Activated naive CD8-positive, alpha-beta T cell treated with anti-CD3 and anti-CD28 coated beads, Interleukin-2, amount 10 ng/mL, durations not matched to agents 7 days and 5 days (primary cell): ENCODE data around the gene PAX7. TPM values are rescaled to one million over a fixed set of nuclear protein-coding genes. Genes with fewer than 3 reads are reported as not detected.

Source experiments
- ATAC-seq: fragments of 150-1000 bp; cut with Tn5 transposase; one replicate; pipeline ENCODE4 v1.10.0; 2021; ENCODE audit warnings: low read depth, moderate library complexity
- POLR2A ChIA-PET: fragments of 350-600 bp; sonication (Branson Sonifier 250); formaldehyde crosslinking; loops from one replicate; lab custom pipeline; 2021; ENCODE audit warnings: antibody characterized with exemption; lab: Charles Lee
- DNase-seq: peaks from one replicate; pipeline ENCODE4 v3.0.0; 2021
- H3K27ac Mint-ChIP-seq: one replicate; pipeline ENCODE4 v1.8.0; 2022; ENCODE audit warnings: mild to moderate bottlenecking, mixed read lengths
- H3K27me3 Mint-ChIP-seq: one replicate; pipeline ENCODE4 v1.8.0; 2022; ENCODE audit warnings: mild to moderate bottlenecking, moderate library complexity, mixed read lengths
- H3K36me3 Mint-ChIP-seq: one replicate; pipeline ENCODE4 v1.8.0; 2021; ENCODE audit warnings: mild to moderate bottlenecking, mixed read lengths
- H3K4me1 Mint-ChIP-seq: one replicate; pipeline ENCODE4 v1.8.0; 2021; ENCODE audit warnings: mixed read lengths
- H3K4me3 Mint-ChIP-seq: one replicate; pipeline ENCODE4 v1.8.0; 2022; ENCODE audit warnings: mild to moderate bottlenecking, moderate library complexity, mixed read lengths
- H3K9me3 Mint-ChIP-seq: one replicate; pipeline ENCODE4 v1.8.0; 2021; ENCODE audit warnings: mixed read lengths
- total RNA-seq, 2 experiments: library from RNA; stranded (reverse); gene quantifications; one replicate each; pipeline ENCODE4 v1.2.3, GENCODE V29; 2021

Gene PAX7
- total RNA-seq, 2 experiments from 2014 or later = not detected

GRCh38 chr1:18701183-18701582 is 70.5 kb downstream of the PAX7 start:
- no peak for ATAC-seq
- peaks cover 5% of the 10 kb centered on the region for H3K4me1 Mint-ChIP-seq
- DNase-seq = no peak
- no peak overlapping the region for H3K27ac Mint-ChIP-seq
- no peak overlapping the region for H3K4me3 Mint-ChIP-seq
- H3K36me3 Mint-ChIP-seq = no peaks in the 10 kb centered on the region
- H3K27me3 Mint-ChIP-seq = peaks cover 32% of the 10 kb centered on the region
- POLR2A ChIA-PET = no interaction called here
- H3K9me3 Mint-ChIP-seq = no peaks in the 10 kb centered on the region

- Mint-ChIP-seq H3K4me1 (peaks cover 5% of the 10 kb centered on the region), H3K27ac (no peak overlapping the region), H3K27me3 (peaks cover 22% of the 10 kb centered on the region), H3K36me3 (no peaks in the 10 kb centered on the region), H3K9me3 (no peaks in the 10 kb centered on the region), H3K4me3 (no peak overlapping the region)
- POLR2A ChIA-PET = no interaction called here
- ATAC-seq = no peak
- no peak for DNase-seq
Measured at GRCh38 chr1:18703041-18703621, 72.5 kb downstream of the PAX7 start.

GRCh38 chr1:18705811-18706210 is 75.2 kb downstream of the PAX7 start:
- no peaks in the 10 kb centered on the region for H3K36me3 Mint-ChIP-seq
- POLR2A ChIA-PET = no interaction called here
- DNase-seq (no peak), ATAC-seq (peak; percentile 39)
- no peaks in the 10 kb centered on the region for H3K9me3 Mint-ChIP-seq
- H3K27ac Mint-ChIP-seq = no peak overlapping the region
- H3K4me3 Mint-ChIP-seq = no peak overlapping the region
- H3K4me1 Mint-ChIP-seq = peaks cover 4% of the 10 kb centered on the region
- H3K27me3 Mint-ChIP-seq = peaks cover 23% of the 10 kb centered on the region

- H3K27me3 Mint-ChIP-seq = peaks cover 20% of the 10 kb centered on the region
- no peaks in the 10 kb centered on the region for H3K36me3 Mint-ChIP-seq
- POLR2A ChIA-PET = no interaction called here
- DNase-seq (no peak), ATAC-seq (no peak)
- no peaks in the 10 kb centered on the region for H3K9me3 Mint-ChIP-seq
- H3K27ac Mint-ChIP-seq = no peak overlapping the region
- no peak overlapping the region for H3K4me3 Mint-ChIP-seq
- peaks cover 4% of the 10 kb centered on the region for H3K4me1 Mint-ChIP-seq
Measured at GRCh38 chr1:18707696-18708257, 77.1 kb downstream of the PAX7 start.

GRCh38 chr1:18710002-18710401 is 79.4 kb downstream of the PAX7 start:
- POLR2A ChIA-PET = no interaction called here
- ATAC-seq = no peak
- no peak for DNase-seq

GRCh38 chr1:18711003-18711402 is 80.4 kb downstream of the PAX7 start:
- H3K4me1 Mint-ChIP-seq = no peaks in the 10 kb centered on the region

More at GRCh38 chr1:18710002-18710401, 79.4 kb downstream of the PAX7 start:
- H3K4me1 Mint-ChIP-seq = peaks cover 4% of the 10 kb centered on the region
- no peaks in the 10 kb centered on the region for H3K9me3 Mint-ChIP-seq
- no peak overlapping the region for H3K27ac Mint-ChIP-seq
- H3K4me3 Mint-ChIP-seq = no peak overlapping the region
- H3K36me3 Mint-ChIP-seq = no peaks in the 10 kb centered on the region
- peaks cover 21% of the 10 kb centered on the region for H3K27me3 Mint-ChIP-seq

GRCh38 chr1:18711536-18712251 is 81.0 kb downstream of the PAX7 start:
- DNase-seq = no peak
- Mint-ChIP-seq H3K27me3 (peaks cover 26% of the 10 kb centered on the region), H3K36me3 (no peaks in the 10 kb centered on the region), H3K4me3 (no peak overlapping the region), H3K9me3 (no peaks in the 10 kb centered on the region), H3K27ac (no peak overlapping the region), H3K4me1 (peaks cover 3% of the 10 kb centered on the region)
- no peak for ATAC-seq
- POLR2A ChIA-PET = no interaction called here

More at GRCh38 chr1:18711003-18711402, 80.4 kb downstream of the PAX7 start:
- Mint-ChIP-seq H3K9me3 (no peaks in the 10 kb centered on the region), H3K27ac (no peak overlapping the region), H3K36me3 (no peaks in the 10 kb centered on the region), H3K27me3 (peaks cover 20% of the 10 kb centered on the region), H3K4me3 (no peak overlapping the region)
- POLR2A ChIA-PET = no interaction called here
- ATAC-seq = no peak
- DNase-seq = no peak

GRCh38 chr1:18712252-18712600 is 81.6 kb downstream of the PAX7 start:
- Mint-ChIP-seq H3K27ac (no peak overlapping the region), H3K36me3 (no peaks in the 10 kb centered on the region), H3K4me3 (no peak overlapping the region), H3K27me3 (peaks cover 26% of the 10 kb centered on the region), H3K4me1 (peaks cover 3% of the 10 kb centered on the region), H3K9me3 (no peaks in the 10 kb centered on the region)
- DNase-seq = no peak
- no peak for ATAC-seq
- POLR2A ChIA-PET = no interaction called here

GRCh38 chr1:18714404-18715175 is 83.9 kb downstream of the PAX7 start:
- Mint-ChIP-seq H3K27ac (no peak overlapping the region), H3K9me3 (no peaks in the 10 kb centered on the region), H3K27me3 (peaks cover 40% of the 10 kb centered on the region), H3K4me3 (no peak overlapping the region), H3K4me1 (peaks cover 3% of the 10 kb centered on the region), H3K36me3 (no peaks in the 10 kb centered on the region)
- no peak for DNase-seq
- POLR2A ChIA-PET = no interaction called here
- ATAC-seq = no peak

- DNase-seq (no peak), ATAC-seq (no peak)
- H3K4me1 Mint-ChIP-seq = peaks cover 3% of the 10 kb centered on the region
- peaks cover 48% of the 10 kb centered on the region for H3K27me3 Mint-ChIP-seq
- H3K27ac Mint-ChIP-seq = no peak overlapping the region
- H3K36me3 Mint-ChIP-seq = no peaks in the 10 kb centered on the region
- H3K4me3 Mint-ChIP-seq = no peak overlapping the region
- no peaks in the 10 kb centered on the region for H3K9me3 Mint-ChIP-seq
- POLR2A ChIA-PET = no interaction called here
Measured at GRCh38 chr1:18716112-18716784, 85.6 kb downstream of the PAX7 start.

GRCh38 chr1:18716785-18717678 is 86.4 kb downstream of the PAX7 start:
- Mint-ChIP-seq H3K4me1 (peaks cover 3% of the 10 kb centered on the region), H3K4me3 (no peak overlapping the region), H3K27me3 (peaks cover 48% of the 10 kb centered on the region), H3K27ac (no peak overlapping the region), H3K36me3 (no peaks in the 10 kb centered on the region), H3K9me3 (no peaks in the 10 kb centered on the region)
- POLR2A ChIA-PET = no interaction called here
- no peak for DNase-seq
- ATAC-seq = no peak

GRCh38 chr1:18719786-18720451 is 89.3 kb downstream of the PAX7 start:
- peaks cover 3% of the 10 kb centered on the region for H3K4me1 Mint-ChIP-seq
- no peaks in the 10 kb centered on the region for H3K9me3 Mint-ChIP-seq
- no peak overlapping the region for H3K4me3 Mint-ChIP-seq
- no peak overlapping the region for H3K27ac Mint-ChIP-seq
- ATAC-seq (no peak), DNase-seq (no peak)
- no peaks in the 10 kb centered on the region for H3K36me3 Mint-ChIP-seq
- POLR2A ChIA-PET = no interaction called here
- peaks cover 60% of the 10 kb centered on the region for H3K27me3 Mint-ChIP-seq
